AG04450 (cell line): ENCODE data around the gene RASGRF1. TPM values are rescaled to one million over a fixed set of nuclear protein-coding genes. Genes with fewer than 3 reads are reported as not detected.
A peak's percentile ranks its signal among the peaks of the same experiment; 100 is the strongest.

Source experiments
- CTCF ChIA-PET: fragments of 300-600, 350-600 bp; formaldehyde crosslinking; extraction: SDS; loops from one replicate; lab custom pipeline; 2022; ENCODE audit warnings: antibody characterized with exemption, inconsistent platforms; lab: Charles Lee
- POLR2A ChIA-PET: fragments of 350-600 bp; formaldehyde crosslinking; extraction: SDS; loops from one replicate; lab custom pipeline; 2021; ENCODE audit warnings: antibody characterized with exemption, inconsistent platforms; lab: Yijun Ruan, JAX
- DNase-seq: peaks from one replicate; pipeline ENCODE4 v3.0.0-alpha.2; 2011; ENCODE audit warnings: low read depth, low spot score
- H3K27ac ChIP-seq: one replicate; pipeline ENCODE4 v1.5.1; 2012; ENCODE audit warnings: low read depth, low read length, control low read depth
- H3K27me3 ChIP-seq: one replicate; pipeline ENCODE4 v1.6.0; 2012; ENCODE audit warnings: low read length; ENCODE audit not compliant: control insufficient read depth, insufficient read depth
- H3K4me3 ChIP-seq: 2 replicates; pipeline ENCODE4 v1.5.1; 2011; ENCODE audit warnings: mild to moderate bottlenecking, low read depth, low read length, control low read depth
- H3K9me3 ChIP-seq: 2 replicates; pipeline ENCODE4 v1.5.1; 2012; ENCODE audit warnings: low read length; ENCODE audit not compliant: control insufficient read depth, insufficient read depth
- polyA plus RNA-seq: library from polyadenylated mRNA; depleted of rRNA; stranded (reverse); fragments of >200 nt; gene quantifications from 2 replicates; pipeline ENCODE4 v1.2.3, GENCODE V29; 2011
- TF ChIP-seq, protein P1 (sequence below): IDR thresholded peaks from 2 replicates; pipeline ENCODE4 v1.5.1; 2011; ENCODE audit warnings: low read depth, low read length, control low read depth, inconsistent platforms

The RASGRF1 gene
- polyA plus RNA-seq, 1 experiment = 0.25 TPM

DNA sequence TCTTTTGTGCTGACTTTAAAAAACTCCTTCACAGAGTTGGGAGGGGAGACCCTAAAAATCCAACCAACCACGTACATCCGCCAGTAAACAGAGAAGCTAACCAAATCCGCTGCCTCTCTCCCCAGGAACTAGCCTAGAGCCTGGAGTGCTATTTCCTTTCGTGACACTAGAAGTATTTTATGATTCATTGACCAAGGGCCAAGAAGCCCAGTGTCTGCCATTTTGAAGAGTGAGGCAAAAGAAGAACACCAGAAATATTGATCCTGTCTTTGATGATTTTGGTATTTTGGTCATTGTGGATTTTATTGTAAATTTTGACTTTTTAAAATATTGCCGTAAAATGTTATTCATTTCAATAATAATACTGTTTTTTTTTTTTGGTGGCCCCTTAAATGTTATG is 135.2 kb downstream of the RASGRF1 start:
- Histone ChIP-seq H3K27ac (no peak overlapping the region), H3K27me3 (peaks cover 10% of the 10 kb centered on the region), H3K9me3 (peaks cover 4% of the 10 kb centered on the region), H3K4me3 (no peak overlapping the region)
- ChIA-PET POLR2A (no interaction called here), CTCF (interaction anchor here (0.5 to 1.1 kb wide), 2 partner anchors 13 to 144 kb away, joined by 3 to 4 read pairs; partner anchors contain the start of gene ADAMTS7)
- TF ChIP-seq, protein P1, sequence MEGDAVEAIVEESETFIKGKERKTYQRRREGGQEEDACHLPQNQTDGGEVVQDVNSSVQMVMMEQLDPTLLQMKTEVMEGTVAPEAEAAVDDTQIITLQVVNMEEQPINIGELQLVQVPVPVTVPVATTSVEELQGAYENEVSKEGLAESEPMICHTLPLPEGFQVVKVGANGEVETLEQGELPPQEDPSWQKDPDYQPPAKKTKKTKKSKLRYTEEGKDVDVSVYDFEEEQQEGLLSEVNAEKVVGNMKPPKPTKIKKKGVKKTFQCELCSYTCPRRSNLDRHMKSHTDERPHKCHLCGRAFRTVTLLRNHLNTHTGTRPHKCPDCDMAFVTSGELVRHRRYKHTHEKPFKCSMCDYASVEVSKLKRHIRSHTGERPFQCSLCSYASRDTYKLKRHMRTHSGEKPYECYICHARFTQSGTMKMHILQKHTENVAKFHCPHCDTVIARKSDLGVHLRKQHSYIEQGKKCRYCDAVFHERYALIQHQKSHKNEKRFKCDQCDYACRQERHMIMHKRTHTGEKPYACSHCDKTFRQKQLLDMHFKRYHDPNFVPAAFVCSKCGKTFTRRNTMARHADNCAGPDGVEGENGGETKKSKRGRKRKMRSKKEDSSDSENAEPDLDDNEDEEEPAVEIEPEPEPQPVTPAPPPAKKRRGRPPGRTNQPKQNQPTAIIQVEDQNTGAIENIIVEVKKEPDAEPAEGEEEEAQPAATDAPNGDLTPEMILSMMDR = no peak
- no peak for DNase-seq

DNA sequence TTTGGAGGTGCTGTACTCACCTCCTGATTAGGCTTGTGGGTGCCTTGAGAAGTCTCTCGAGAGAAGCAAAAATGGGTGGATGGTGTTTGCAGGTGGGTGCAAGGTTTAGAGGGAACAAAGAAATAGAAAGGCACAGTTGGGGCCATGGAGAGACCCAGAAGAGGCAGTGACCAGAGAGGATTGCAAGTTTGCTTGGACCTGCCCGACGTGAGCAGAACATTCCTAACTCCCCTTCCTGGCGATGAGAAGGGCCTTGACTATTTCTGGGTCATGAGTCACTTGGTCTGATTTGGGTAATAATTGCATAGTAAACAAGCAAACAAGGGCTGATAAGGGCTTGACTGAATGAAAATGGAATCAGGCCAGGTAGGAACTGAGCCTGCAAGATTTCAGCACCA is 138.7 kb downstream of the RASGRF1 start:
- ChIA-PET POLR2A (no interaction called here), CTCF (no interaction called here)
- H3K27ac ChIP-seq = peak overlapping the region; percentile 21
- TF ChIP-seq, protein P1 = no peak
- DNase-seq = no peak
- no peaks in the 10 kb centered on the region for H3K9me3 ChIP-seq
- H3K27me3 ChIP-seq = peaks cover 20% of the 10 kb centered on the region
- H3K4me3 ChIP-seq = no peak overlapping the region

DNA sequence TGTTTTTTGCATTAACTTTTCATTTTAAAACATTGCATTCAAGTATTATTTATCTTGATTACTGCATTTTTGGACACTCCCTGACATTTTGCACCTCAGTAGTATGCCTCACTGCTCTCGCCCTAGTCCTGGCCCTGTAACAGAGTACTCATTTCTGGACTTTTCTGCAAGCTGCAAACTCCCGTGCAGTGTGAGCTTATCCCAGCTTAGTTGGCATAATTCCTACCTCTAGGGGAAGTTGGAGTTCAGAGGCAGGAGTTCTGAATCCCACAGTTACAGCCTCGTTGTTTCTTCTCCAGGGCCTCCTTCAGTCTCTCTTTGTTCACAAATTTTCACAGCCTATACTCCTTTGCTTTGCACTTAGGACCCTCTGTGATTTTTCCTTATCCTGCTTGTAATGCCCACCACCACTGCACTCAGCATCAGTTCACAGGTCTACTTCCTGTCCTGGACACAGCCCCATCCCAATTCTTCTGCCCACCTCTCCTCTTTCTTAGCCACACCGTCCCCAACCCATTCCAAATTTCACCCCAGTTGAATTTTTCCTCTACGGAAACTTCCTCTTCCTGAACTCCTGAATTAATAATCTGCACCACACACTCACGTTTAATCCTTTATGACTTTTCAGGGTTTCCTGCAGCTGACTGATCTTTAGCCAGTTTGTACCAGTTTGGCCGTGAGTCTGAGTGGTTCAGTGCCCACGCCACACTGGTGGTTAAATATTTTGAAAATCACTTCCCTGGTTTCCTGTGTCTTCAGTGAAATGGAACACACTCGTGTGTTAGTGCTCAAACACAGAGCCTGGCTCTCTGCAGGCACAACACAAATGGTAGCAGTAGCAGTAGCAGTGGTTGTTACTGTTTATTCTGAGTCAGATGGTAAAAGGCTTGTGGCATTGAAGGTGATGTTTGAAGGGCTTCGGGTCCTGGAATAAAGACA is 139.4 kb downstream of the RASGRF1 start:
- peak; percentile 26 for DNase-seq
- ChIA-PET CTCF (interaction anchor here (1.3 to 1.4 kb wide), 2 partner anchors 29 to 77 kb away, joined by 3 to 5 read pairs; no protein-coding TSS in a partner anchor), POLR2A (no interaction called here)
- H3K4me3 ChIP-seq = no peak overlapping the region
- H3K27ac ChIP-seq = peak overlapping the region; percentile 21
- TF ChIP-seq, protein P1 = peak; percentile 64
- peaks cover 22% of the 10 kb centered on the region for H3K27me3 ChIP-seq
- no peaks in the 10 kb centered on the region for H3K9me3 ChIP-seq

DNA sequence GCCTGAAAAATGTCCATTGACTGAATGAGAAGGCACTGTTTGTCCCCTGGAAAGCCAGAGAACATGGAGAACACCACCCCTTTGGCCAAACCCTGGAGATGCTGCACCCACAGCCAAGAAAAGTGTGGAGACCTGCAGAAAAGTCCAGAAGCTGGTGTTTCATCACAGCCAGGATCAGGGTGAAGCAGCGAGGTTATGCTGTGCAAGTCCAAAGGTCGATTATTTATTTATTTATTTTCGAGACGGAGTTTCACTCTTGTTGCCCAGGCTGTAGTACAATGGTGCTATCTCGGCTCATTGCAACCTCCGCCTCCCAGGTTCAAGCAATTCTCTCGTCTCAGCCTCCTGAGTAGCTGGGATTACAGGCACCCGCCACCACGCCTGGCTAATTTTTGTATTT is 140.2 kb downstream of the RASGRF1 start:
- Histone ChIP-seq H3K4me3 (no peak overlapping the region), H3K27ac (no peak overlapping the region), H3K27me3 (peaks cover 24% of the 10 kb centered on the region), H3K9me3 (no peaks in the 10 kb centered on the region)
- TF ChIP-seq, protein P1 = no peak
- no peak for DNase-seq
- ChIA-PET CTCF (interaction anchor here (1.3 to 1.4 kb wide), 2 partner anchors 30 to 78 kb away, joined by 3 to 5 read pairs; no protein-coding TSS in a partner anchor), POLR2A (no interaction called here)

DNA sequence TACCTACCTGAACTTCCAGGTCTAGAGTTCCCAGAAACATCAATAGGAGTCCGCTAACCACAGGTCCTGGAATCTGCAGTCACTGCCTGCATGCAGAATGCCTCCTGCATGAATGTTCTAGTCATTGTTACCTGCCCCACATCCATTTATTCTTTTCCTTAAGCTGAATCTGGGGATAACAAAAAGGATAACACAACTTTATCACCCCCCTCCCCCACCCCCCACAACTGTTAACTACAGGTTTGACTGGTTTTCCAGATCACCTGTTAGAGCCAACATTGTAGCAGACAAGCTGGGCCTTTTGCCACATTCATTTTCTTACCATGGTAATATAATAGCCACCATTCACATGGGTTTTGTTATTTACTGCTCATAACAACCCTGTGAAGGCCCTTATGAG is 141.1 kb downstream of the RASGRF1 start:
- no peak overlapping the region for H3K4me3 ChIP-seq
- H3K27me3 ChIP-seq = peaks cover 25% of the 10 kb centered on the region
- ChIA-PET POLR2A (no interaction called here), CTCF (interaction anchor here (0.6 to 1.4 kb wide), 2 partner anchors 10 to 79 kb away, joined by 3 read pairs; no protein-coding TSS in a partner anchor)
- no peak overlapping the region for H3K27ac ChIP-seq
- TF ChIP-seq, protein P1 = no peak
- H3K9me3 ChIP-seq = no peaks in the 10 kb centered on the region
- no peak for DNase-seq
